T-helper 2 cell treated with Interferon-gamma antibody and Interleukin-4, amounts not matched to agents 100 ng/mL and 5 ng/mL, for 36 hours (primary cell): ENCODE data around the gene SEMA3C. TPM values are rescaled to one million over a fixed set of nuclear protein-coding genes. Genes with fewer than 3 reads are reported as not detected.

Experiments used
- intact Hi-C: fragments of 100-400 bp; cut with micrococcal nuclease; formaldehyde crosslinking; loops from one replicate; pipeline ENCODE4 v1.15.1; 2023
- total RNA-seq: library from RNA; stranded (reverse); gene quantifications from 2 replicates; pipeline ENCODE4 v1.2.3, GENCODE V29; 2022

SEMA3C gene
- not detected in 2 replicates for total RNA-seq

GRCh38 chr7:80918909-80919721 lies at the start of gene SEMA3C:
Gene SEMA3C (minus strand): TSS chr7:80919051. CDS start chr7:80916781, 2,270 bp downstream.
- intact Hi-C loops = no loop called here

GRCh38 chr7:80968606-80969005 lies 49.8 kb upstream of the SEMA3C start:
- intact Hi-C loops = no loop called here

- intact Hi-C loops = no loop called here
Measured at GRCh38 chr7:80967917-80968297, 49.1 kb upstream of the SEMA3C start.

- intact Hi-C loops = no loop called here
Measured at GRCh38 chr7:80967071-80967916, 48.4 kb upstream of the SEMA3C start.

GRCh38 chr7:80960244-80960795 lies 41.5 kb upstream of the SEMA3C start:
- intact Hi-C loops = no loop called here

GRCh38 chr7:80957226-80957777 lies 38.5 kb upstream of the SEMA3C start:
- intact Hi-C loops = no loop called here

- intact Hi-C loops = no loop called here
Measured at GRCh38 chr7:80954191-80954590, 35.3 kb upstream of the SEMA3C start.

GRCh38 chr7:80950550-80950967 lies 31.7 kb upstream of the SEMA3C start:
- intact Hi-C loops = no loop called here

- intact Hi-C loops = no loop called here
Measured at GRCh38 chr7:80949449-80949848, 30.6 kb upstream of the SEMA3C start.

- intact Hi-C loops = no loop called here
Measured at GRCh38 chr7:80946858-80947257, 28.0 kb upstream of the SEMA3C start.

GRCh38 chr7:80945976-80946375 lies 27.1 kb upstream of the SEMA3C start:
- intact Hi-C loops = no loop called here

GRCh38 chr7:80943342-80943741 lies 24.5 kb upstream of the SEMA3C start:
- intact Hi-C loops = no loop called here

GRCh38 chr7:80942261-80943041 lies 23.6 kb upstream of the SEMA3C start:
- intact Hi-C loops = no loop called here

GRCh38 chr7:80941208-80941758 lies 22.4 kb upstream of the SEMA3C start:
- intact Hi-C loops = no loop called here

- intact Hi-C loops = no loop called here
Measured at GRCh38 chr7:80940539-80941207, 21.8 kb upstream of the SEMA3C start.

- intact Hi-C loops = no loop called here
Measured at GRCh38 chr7:80937336-80937735, 18.5 kb upstream of the SEMA3C start.

- intact Hi-C loops = no loop called here
Measured at GRCh38 chr7:80935991-80936780, 17.3 kb upstream of the SEMA3C start.

- intact Hi-C loops = no loop called here
Measured at GRCh38 chr7:80934321-80934720, 15.5 kb upstream of the SEMA3C start.

GRCh38 chr7:80932536-80932935 lies 13.7 kb upstream of the SEMA3C start:
- intact Hi-C loops = no loop called here
